Caki2 (cell line): ENCODE data around the gene FKBP1B. TPM values are rescaled to one million over a fixed set of nuclear protein-coding genes. Genes with fewer than 3 reads are reported as not detected.
"Not testable (repeated sequence)": the region's sequence is repeated elsewhere in the genome, so short reads cannot be mapped to it uniquely, and the experiment has no call there.

Source experiments
- DNase-seq: peaks from one replicate; pipeline ENCODE4 v3.0.0-alpha.2; 2015; ENCODE audit warnings: low read depth
- in situ Hi-C: cut with HindIII; loops from 2 replicates; pipeline ENCODE4 v1.10.0; 2016; ENCODE audit warnings: low sequenced_read_pairs, low pct_unique_long_range_greater_than_20kb, mixed read lengths
- total RNA-seq: library from RNA; depleted of rRNA; stranded (reverse); fragments of >200 nt; shearing (Covaris generic); gene quantifications from 2 replicates; pipeline ENCODE4 v1.2.3, GENCODE V29; 2014; ENCODE audit warnings: low replicate concordance

Gene FKBP1B
- total RNA-seq, 1 experiment from 2014 or later, result 8.2 TPM

- DNase-seq, result peak; percentile 96
- in situ Hi-C loops, result no loop called here
These were observed 35.1 kb downstream of the FKBP1B start, which contains the start of gene TP53I3 for GRCh38 chr2:24084386-24085199. TSS of gene TP53I3 (minus strand) at chr2:24084834. CDS start at chr2:24084326, 508 bp downstream.

DNA sequence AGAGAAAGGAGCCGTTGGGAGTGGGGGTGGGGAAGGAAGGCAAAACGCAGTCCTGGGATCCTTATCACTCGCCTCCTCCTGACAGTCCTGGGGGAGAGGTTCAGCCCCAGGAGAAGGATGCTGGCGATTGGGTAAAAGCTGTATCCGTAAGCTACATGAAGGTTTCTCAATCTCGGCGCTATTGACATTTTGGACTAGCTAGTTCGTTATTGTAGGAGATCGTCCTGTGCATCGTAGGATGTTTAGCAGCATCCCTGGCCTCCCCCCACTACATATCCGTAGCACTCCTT is 35.6 kb downstream of the FKBP1B start:
- in situ Hi-C loops, result no loop called here
- DNase-seq, result no peak

DNA sequence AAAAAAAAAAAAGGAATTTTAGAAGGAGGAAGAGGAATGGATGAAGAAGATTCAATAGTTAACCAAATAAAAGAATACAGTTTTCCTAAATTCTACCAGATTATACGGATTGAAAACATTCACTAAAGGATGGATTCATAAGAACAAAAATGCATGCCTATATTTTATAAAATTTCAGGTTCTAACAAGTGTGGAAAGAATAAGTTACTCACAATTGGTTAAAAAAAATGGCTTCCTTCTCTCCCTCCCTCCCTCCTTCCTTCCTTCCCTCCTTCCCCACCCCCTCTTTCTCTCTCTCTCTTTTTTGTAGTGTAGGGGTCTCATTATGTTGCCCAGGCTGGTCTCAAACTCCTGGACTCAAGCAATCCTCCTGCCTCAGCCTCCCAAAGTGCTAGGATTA is 36.7 kb downstream of the FKBP1B start:
- in situ Hi-C loops, result no loop called here
- no peak for DNase-seq

DNA sequence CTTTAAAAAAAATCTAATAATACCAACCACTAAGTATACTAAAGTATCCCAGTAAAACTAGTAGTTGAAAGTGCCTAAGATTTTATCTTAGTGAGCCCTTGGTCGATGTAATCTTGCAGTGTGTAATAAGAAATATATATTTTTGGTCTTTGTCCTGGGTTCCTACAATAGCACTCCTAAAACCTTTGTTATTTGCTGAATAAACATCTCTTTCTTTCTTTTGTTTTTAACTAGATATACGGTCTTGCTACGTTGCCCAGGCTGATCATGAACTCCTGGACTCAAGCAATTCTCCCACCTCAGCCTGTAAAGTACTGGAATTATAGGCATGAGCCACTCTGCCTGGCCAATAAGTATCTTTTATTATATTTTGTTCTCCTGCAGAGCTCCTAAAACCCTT is 37.5 kb downstream of the FKBP1B start:
- in situ Hi-C loops, result no loop called here
- DNase-seq, result no peak

DNA sequence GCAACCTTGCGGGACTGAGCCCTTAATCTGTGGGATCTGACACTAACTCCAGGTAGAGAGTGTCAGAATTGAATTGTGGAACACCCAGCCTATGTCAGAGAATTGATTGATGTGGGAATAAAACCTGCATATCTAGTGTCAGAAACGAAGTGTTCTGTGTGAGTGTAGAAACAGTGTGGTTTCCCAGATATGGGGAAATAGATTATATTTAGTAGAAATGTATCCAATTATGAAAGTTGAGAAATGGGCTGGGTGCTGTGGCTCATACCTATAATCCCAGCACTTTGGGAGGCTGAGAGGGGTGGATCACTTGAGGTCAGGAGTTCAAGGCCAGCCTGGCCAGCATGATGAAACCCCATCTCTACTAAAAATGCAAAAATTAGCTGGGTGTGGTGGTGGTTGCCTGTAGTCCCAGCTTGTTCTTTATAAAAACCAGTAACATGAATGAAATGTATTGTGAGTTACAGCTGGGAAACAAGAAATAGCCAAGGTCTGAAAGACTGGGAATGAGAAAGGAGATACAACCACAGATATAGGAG is 39.3 kb downstream of the FKBP1B start:
- in situ Hi-C loops, result no loop called here

DNA sequence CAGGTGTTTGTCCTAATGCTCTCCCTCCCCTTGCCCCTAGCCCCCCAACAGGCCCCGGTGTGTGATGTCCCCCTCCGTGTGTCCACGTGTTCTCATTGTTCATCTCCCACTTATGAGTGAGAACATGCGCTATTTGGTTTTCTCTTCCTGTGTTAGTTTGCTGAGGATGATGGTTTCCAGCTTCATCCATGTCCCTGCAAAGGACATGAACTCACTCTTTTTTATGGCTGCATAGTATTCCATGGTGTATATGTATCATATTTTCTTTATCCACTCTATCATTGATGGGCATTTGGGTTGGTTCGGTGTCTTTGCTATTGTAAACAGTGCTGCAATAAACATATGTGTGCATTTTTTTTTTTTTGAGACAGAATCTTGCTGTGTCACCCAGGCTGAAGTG is 43.7 kb downstream of the FKBP1B start:
- DNase-seq, in situ Hi-C loops: not testable (repeated sequence)

More for the DNA sequence above, 39.3 kb downstream of the FKBP1B start:
- no peak for DNase-seq

DNA sequence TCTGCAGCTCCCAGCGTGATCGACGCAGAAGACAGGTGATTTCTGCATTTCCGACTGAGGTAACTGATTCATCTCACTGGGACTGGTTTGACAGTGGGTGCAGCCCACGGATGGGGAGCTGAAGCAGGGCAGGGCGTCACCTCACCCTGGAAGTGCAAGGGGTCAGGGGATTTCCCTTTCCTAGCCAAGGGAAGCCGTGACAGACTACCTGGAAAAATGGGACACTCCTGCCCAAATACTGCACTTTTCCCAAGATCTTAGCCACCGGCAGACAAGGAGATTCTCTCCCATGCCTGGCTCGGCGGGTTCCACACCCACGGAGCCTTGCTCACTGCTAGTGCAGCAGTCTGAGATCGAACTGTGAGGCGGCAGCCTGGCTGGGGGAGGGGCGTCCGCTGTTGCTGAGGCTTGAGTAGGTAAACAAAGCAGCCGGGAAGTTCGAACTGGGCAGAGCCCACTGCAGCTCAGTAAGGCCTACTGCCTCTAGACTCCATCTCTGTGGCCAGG is 45.7 kb downstream of the FKBP1B start:
- DNase-seq, in situ Hi-C loops: not testable (repeated sequence)

DNA sequence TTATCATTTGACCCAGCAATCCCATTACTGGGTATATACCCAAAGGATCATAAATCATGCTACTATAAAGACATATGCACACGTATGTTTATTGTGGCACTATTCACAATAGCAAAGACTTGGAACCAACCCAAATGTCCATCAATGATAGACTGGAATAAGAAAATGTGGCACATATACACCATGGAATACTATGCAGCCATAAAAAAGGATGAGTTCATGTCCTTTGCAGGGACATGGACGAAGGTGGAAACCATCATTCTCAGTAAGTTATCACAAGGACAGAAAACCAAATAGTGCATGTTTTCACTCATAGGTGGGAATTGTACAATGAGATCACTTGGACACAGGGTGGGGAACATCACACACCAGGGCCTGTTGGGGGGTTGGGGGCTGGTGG is 51.2 kb downstream of the FKBP1B start:
- in situ Hi-C loops, result not testable (repeated sequence)

GRCh38 chr2:24101992-24102391 is 52.5 kb downstream of the FKBP1B start:
- in situ Hi-C loops, result no loop called here
- DNase-seq, result no peak

More for the DNA sequence above, 51.2 kb downstream of the FKBP1B start:
- not testable (repeated sequence) for DNase-seq

DNA sequence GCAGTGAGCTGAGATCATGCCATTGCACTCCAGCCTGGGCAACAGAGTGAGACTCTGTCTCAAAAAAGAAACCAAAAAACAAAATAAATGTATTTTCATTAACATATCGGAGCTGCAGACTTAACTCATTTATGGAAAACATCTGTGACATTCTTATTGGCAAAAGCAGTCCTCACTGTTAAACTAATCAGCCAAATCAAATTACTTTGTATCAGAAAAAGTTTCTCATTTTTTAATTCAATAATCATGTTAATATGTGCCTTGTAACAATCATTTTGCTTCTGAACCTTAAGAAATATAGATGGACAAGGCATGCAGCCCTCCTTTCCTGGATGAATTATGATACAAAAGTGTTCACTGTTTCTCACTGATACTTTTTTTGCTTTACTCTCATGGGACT is 53.1 kb downstream of the FKBP1B start:
- in situ Hi-C loops, result no loop called here
- DNase-seq, result no peak

GRCh38 chr2:24104110-24104650 is 54.6 kb downstream of the FKBP1B start:
- in situ Hi-C loops, result no loop called here

DNA sequence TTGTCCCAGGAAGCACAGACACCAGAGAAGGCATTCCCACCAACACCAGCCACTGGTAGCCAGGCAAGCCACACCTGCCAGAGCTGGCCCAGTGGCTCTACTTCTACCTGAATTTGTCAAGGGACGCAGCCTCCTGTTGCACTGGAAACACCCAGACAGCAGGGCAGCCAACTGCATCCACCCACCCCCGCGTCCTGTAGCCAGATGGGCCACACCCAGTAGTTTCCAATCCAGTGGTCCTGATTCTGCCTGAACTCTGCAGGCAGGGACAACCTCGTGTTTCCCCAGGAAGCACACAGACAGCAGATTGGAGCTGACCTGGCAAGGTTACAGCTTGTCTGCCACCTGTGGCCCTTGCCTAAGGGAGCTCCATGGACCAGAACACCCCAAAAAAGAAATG is 55.4 kb downstream of the FKBP1B start:
- in situ Hi-C loops, result no loop called here
- DNase-seq, result peak; percentile 60

More at GRCh38 chr2:24104110-24104650, 54.6 kb downstream of the FKBP1B start:
- no peak for DNase-seq

GRCh38 chr2:24105816-24106215 is 56.3 kb downstream of the FKBP1B start:
- in situ Hi-C loops, result no loop called here
- no peak for DNase-seq

DNA sequence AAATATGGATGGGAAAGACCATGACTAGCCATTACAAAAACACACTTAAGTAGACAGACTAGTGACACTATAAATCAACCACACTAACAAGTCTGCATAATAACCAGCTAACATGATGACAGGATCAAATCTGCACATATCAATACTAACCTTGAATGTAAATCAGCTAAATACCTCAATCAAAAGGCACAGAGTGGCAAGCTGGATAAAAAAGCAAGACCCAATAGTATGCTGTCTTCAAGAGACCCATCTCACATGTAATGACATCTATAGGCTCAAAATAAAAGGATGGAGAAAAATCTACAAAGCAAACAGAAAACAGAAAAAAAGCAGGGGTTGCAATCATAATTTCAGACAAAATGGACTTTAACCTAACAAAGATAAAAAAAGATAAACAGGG is 57.2 kb downstream of the FKBP1B start:
- DNase-seq, result no peak
- in situ Hi-C loops, result no loop called here

DNA sequence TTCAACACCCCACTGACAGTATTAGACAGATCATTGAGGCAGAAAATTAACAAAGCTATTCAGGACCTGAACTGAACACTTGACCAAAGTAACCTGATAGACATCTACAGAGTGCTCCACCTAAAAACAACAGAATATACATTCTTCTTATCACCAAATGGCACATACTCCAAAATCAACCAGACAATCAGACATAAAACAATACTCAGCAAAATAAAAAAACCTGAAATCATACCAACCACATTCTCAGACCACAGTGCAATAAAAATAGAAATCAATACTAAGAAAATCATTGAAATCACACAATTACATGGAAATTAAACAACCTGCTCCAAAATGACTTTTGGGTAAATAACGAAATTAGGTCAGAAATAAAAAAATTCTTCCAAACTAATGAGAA is 57.8 kb downstream of the FKBP1B start:
- in situ Hi-C loops, result no loop called here
- DNase-seq, result no peak

- in situ Hi-C loops, DNase-seq: not testable (repeated sequence)
These were observed 59.9 kb downstream of the FKBP1B start for GRCh38 chr2:24109431-24109830.

GRCh38 chr2:24110660-24111303 is 61.2 kb downstream of the FKBP1B start:
- in situ Hi-C loops, result no loop called here
- DNase-seq, result peak; percentile 52

DNA sequence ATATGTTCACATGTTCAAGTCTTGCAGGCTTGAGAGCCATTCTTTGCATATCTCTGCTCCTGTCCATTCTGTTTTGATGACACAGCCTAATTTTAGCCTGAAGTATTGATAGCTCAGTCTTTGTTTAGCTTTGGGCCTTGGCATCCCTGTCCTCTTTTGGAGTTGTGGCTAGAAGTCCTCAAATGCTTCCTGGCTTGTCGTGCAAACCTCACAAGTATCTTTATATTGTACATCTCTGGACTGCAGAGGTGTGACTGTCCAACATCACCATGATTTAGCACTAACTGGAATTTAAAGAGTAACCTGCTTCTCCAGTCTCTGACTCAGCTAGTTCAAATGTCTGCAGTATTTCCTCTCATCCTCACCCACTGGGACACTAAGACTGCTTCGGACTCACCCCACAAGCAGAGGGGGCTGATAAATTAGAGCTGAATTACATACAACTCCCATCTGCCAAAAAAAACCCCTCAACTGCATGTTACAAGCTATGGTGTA is 61.9 kb downstream of the FKBP1B start:
- in situ Hi-C loops, result no loop called here

More for the DNA sequence above, 61.9 kb downstream of the FKBP1B start:
- DNase-seq, result peak; percentile 81
